HEK293 (cell line): ENCODE measurements around the gene CAP2.

ENCODE experiments used
- CTCF ChIA-PET: fragments of 350-600 bp; formaldehyde crosslinking; extraction: SDS; loops from one replicate; lab custom pipeline; 2021; ENCODE audit warnings: antibody characterized with exemption; lab: Yijun Ruan, JAX
- POLR2A ChIA-PET: fragments of 300-600 bp; formaldehyde crosslinking; extraction: SDS; loops from one replicate; lab custom pipeline; 2020; ENCODE audit warnings: antibody characterized with exemption, inconsistent platforms; lab: Yijun Ruan, JAX
- H3K27ac ChIP-seq: fragments of 200-500 bp; sonication (Bioruptor generic); 2 replicates; pipeline ENCODE4 v1.5.1; 2014; ENCODE audit warnings: low read depth, low read length, control low read depth, inconsistent platforms; ENCODE audit errors: extremely low read depth
- H3K36me3 ChIP-seq, 2 experiments: fragments of 200-500 bp in 1 of 2; sonication (Bioruptor generic) in 1 of 2; 1 replicate in 1 of 2; 2 replicates in 1 of 2; pipeline ENCODE4 v1.5.1; 2014 to 2017; ENCODE audit warnings: inconsistent platforms in 2 of 2, low read length in 2 of 2; ENCODE audit not compliant: control insufficient read depth in 2 of 2, insufficient read depth in 1 of 2
- H3K4me1 ChIP-seq: fragments of 200-500 bp; sonication (Bioruptor generic); 2 replicates; pipeline ENCODE4 v1.5.1; 2014; ENCODE audit warnings: mild to moderate bottlenecking, low read length, inconsistent platforms; ENCODE audit not compliant: control insufficient read depth, insufficient read depth
- H3K4me3 ChIP-seq: 2 replicates; pipeline ENCODE4 v1.5.1; 2011; ENCODE audit warnings: low read depth, mild to moderate bottlenecking, control low read depth, low read length, moderate library complexity
- H3K9me3 ChIP-seq: fragments of 200-500 bp; sonication (Bioruptor generic); 2 replicates; pipeline ENCODE4 v1.5.1; 2014; ENCODE audit warnings: low read depth, low read length, inconsistent platforms; ENCODE audit not compliant: control insufficient read depth, insufficient read depth
- IKZF3 ChIP-seq: fragments of 450-650 bp; IDR thresholded peaks from 2 replicates; pipeline ENCODE4 v1.5.0; 2018; ENCODE audit warnings: missing biosample characterization, mild to moderate bottlenecking, missing genetic modification characterization, moderate library complexity
- KLF10 ChIP-seq: fragments of 450-650 bp; IDR thresholded peaks from 2 replicates; pipeline ENCODE4 v1.5.1; 2018; ENCODE audit warnings: missing biosample characterization, mild to moderate bottlenecking, missing genetic modification characterization
- PRDM10 ChIP-seq: fragments of 450-650 bp; formaldehyde crosslinking; IDR thresholded peaks from 2 replicates; pipeline ENCODE4 v1.5.1; 2016; ENCODE audit warnings: missing biosample characterization, missing genetic modification characterization
- TSHZ1 ChIP-seq: fragments of 450-650 bp; formaldehyde crosslinking; IDR thresholded peaks from 2 replicates; pipeline ENCODE4 v1.5.1; 2016; ENCODE audit warnings: missing biosample characterization, missing genetic modification characterization, borderline replicate concordance
- WT1 ChIP-seq: fragments of 450-650 bp; formaldehyde crosslinking; IDR thresholded peaks from 2 replicates; pipeline ENCODE4 v1.5.1; 2016; ENCODE audit warnings: missing biosample characterization, missing genetic modification characterization
- ZIC2 ChIP-seq: fragments of 450-650 bp; formaldehyde crosslinking; IDR thresholded peaks from 2 replicates; pipeline ENCODE4 v1.5.1; 2016; ENCODE audit warnings: missing biosample characterization, missing genetic modification characterization
- ZNF214 ChIP-seq: fragments of 450-650 bp; formaldehyde crosslinking; IDR thresholded peaks from 2 replicates; pipeline ENCODE4 v1.5.1; 2017; ENCODE audit warnings: missing biosample characterization, mild to moderate bottlenecking, missing genetic modification characterization, borderline replicate concordance
- ZNF248 ChIP-seq: fragments of 450-650 bp; formaldehyde crosslinking; IDR thresholded peaks from 2 replicates; pipeline ENCODE4 v1.5.1; 2017; ENCODE audit warnings: missing biosample characterization, missing genetic modification characterization
- ZNF292 ChIP-seq: fragments of 450-650 bp; formaldehyde crosslinking; IDR thresholded peaks from 2 replicates; pipeline ENCODE4 v1.5.1; 2016; ENCODE audit warnings: low read depth, missing biosample characterization, missing genetic modification characterization, borderline replicate concordance
- ZNF433 ChIP-seq: fragments of 450-650 bp; formaldehyde crosslinking; IDR thresholded peaks from 2 replicates; pipeline ENCODE4 v1.5.1; 2016; ENCODE audit warnings: missing biosample characterization, missing genetic modification characterization, low read depth
- ZNF529 ChIP-seq: fragments of 450-650 bp; formaldehyde crosslinking; IDR thresholded peaks from 2 replicates; pipeline ENCODE4 v1.5.1; 2017; ENCODE audit warnings: missing genetic modification characterization, missing biosample characterization; ENCODE audit not compliant: insufficient replicate concordance
- ZNF610 ChIP-seq: fragments of 450-650 bp; formaldehyde crosslinking; IDR thresholded peaks from 2 replicates; pipeline ENCODE4 v1.5.1; 2016; ENCODE audit warnings: missing biosample characterization, missing genetic modification characterization, borderline replicate concordance
- ZNF692 ChIP-seq: fragments of 450-650 bp; formaldehyde crosslinking; IDR thresholded peaks from 2 replicates; pipeline ENCODE4 v1.5.1; 2016; ENCODE audit warnings: missing biosample characterization, missing genetic modification characterization
- ZNF837 ChIP-seq: fragments of 450-650 bp; formaldehyde crosslinking; IDR thresholded peaks from 2 replicates; pipeline ENCODE4 v1.5.1; 2016; ENCODE audit warnings: missing biosample characterization, missing genetic modification characterization
- ZNF843 ChIP-seq: fragments of 450-650 bp; formaldehyde crosslinking; IDR thresholded peaks from 2 replicates; pipeline ENCODE4 v1.5.1; 2016; ENCODE audit warnings: missing biosample characterization, missing genetic modification characterization
- TF ChIP-seq, protein P1 (sequence below): fragments of 450-650 bp; formaldehyde crosslinking; IDR thresholded peaks from 2 replicates; pipeline ENCODE4 v1.5.1; 2017; ENCODE audit warnings: missing biosample characterization, missing genetic modification characterization
- TF ChIP-seq, protein P2 (sequence below): fragments of 450-650 bp; formaldehyde crosslinking; IDR thresholded peaks from 2 replicates; pipeline ENCODE4 v1.5.1; 2017; ENCODE audit warnings: missing biosample characterization, missing genetic modification characterization
- TF ChIP-seq, protein P3 (sequence below): fragments of 450-650 bp; formaldehyde crosslinking; IDR thresholded peaks from 2 replicates; pipeline ENCODE4 v1.5.1; 2016; ENCODE audit warnings: missing biosample characterization, missing genetic modification characterization, low read depth

CAP2 gene

GRCh38 chr6:17457405-17457804 is 64.0 kb downstream of the CAP2 start:
- no peak overlapping the region for H3K4me3 ChIP-seq
- no peaks in the 10 kb centered on the region for H3K9me3 ChIP-seq
- no peak overlapping the region for H3K27ac ChIP-seq
- ChIA-PET POLR2A (no interaction called here), CTCF (no interaction called here)
- H3K4me1 ChIP-seq, result peaks cover 4% of the 10 kb centered on the region; the same call in 1 of the 2 replicates
- TF ChIP-seq ZNF837 (tag by site-specific recombination), result no peak
- TF ChIP-seq, protein P1, sequence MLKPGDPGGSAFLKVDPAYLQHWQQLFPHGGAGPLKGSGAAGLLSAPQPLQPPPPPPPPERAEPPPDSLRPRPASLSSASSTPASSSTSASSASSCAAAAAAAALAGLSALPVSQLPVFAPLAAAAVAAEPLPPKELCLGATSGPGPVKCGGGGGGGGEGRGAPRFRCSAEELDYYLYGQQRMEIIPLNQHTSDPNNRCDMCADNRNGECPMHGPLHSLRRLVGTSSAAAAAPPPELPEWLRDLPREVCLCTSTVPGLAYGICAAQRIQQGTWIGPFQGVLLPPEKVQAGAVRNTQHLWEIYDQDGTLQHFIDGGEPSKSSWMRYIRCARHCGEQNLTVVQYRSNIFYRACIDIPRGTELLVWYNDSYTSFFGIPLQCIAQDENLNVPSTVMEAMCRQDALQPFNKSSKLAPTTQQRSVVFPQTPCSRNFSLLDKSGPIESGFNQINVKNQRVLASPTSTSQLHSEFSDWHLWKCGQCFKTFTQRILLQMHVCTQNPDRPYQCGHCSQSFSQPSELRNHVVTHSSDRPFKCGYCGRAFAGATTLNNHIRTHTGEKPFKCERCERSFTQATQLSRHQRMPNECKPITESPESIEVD (tag by site-specific recombination), result no peak
- TF ChIP-seq ZNF433, result no peak
- TF ChIP-seq IKZF3, result no peak
- no peak for TF ChIP-seq KLF10 (tag by site-specific recombination)
- no peak for TF ChIP-seq ZIC2 (tag by site-specific recombination)
- TF ChIP-seq ZNF248, result no peak
- TF ChIP-seq, protein P2, sequence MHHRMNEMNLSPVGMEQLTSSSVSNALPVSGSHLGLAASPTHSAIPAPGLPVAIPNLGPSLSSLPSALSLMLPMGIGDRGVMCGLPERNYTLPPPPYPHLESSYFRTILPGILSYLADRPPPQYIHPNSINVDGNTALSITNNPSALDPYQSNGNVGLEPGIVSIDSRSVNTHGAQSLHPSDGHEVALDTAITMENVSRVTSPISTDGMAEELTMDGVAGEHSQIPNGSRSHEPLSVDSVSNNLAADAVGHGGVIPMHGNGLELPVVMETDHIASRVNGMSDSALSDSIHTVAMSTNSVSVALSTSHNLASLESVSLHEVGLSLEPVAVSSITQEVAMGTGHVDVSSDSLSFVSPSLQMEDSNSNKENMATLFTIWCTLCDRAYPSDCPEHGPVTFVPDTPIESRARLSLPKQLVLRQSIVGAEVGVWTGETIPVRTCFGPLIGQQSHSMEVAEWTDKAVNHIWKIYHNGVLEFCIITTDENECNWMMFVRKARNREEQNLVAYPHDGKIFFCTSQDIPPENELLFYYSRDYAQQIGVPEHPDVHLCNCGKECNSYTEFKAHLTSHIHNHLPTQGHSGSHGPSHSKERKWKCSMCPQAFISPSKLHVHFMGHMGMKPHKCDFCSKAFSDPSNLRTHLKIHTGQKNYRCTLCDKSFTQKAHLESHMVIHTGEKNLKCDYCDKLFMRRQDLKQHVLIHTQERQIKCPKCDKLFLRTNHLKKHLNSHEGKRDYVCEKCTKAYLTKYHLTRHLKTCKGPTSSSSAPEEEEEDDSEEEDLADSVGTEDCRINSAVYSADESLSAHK, result no peak
- TF ChIP-seq WT1, result no peak
- TF ChIP-seq ZNF692 (tag by site-specific recombination), result no peak
- no peak for TF ChIP-seq PRDM10 (tag by site-specific recombination)
- no peak for TF ChIP-seq ZNF529 (tag by site-specific recombination)
- TF ChIP-seq ZNF292 (tag by site-specific recombination), result no peak
- TF ChIP-seq ZNF214 (tag by site-specific recombination), result no peak
- no peaks in the 10 kb centered on the region for H3K36me3 ChIP-seq

DNA sequence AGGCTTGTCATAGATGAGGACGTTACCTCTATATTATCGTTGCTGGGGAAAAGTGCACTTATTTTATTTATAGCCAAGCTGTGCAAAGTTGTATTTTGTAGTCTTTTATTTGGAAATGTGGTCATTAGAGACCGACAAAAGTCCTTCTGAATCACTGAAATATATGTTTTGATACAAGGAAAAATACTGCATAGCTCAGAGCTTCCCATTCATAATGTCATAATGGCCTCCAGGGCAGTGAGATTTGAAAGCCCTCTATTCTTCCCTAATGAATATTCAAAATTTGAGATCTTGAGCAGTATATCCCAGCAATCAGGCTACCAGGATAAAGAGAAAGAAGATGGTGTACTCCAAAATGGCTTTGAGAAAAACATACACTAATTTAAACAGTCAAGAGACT is 64.6 kb downstream of the CAP2 start:
- Histone ChIP-seq H3K9me3 (no peaks in the 10 kb centered on the region), H3K4me3 (no peak overlapping the region), H3K36me3 (no peaks in the 10 kb centered on the region), H3K27ac (no peak overlapping the region), H3K4me1 (peaks cover 4% of the 10 kb centered on the region; the same call in 1 of the 2 replicates)
- ChIA-PET POLR2A (no interaction called here), CTCF (no interaction called here)
- TF ChIP-seq ZNF843 (tag by site-specific recombination), result no peak
- TF ChIP-seq, protein P3, sequence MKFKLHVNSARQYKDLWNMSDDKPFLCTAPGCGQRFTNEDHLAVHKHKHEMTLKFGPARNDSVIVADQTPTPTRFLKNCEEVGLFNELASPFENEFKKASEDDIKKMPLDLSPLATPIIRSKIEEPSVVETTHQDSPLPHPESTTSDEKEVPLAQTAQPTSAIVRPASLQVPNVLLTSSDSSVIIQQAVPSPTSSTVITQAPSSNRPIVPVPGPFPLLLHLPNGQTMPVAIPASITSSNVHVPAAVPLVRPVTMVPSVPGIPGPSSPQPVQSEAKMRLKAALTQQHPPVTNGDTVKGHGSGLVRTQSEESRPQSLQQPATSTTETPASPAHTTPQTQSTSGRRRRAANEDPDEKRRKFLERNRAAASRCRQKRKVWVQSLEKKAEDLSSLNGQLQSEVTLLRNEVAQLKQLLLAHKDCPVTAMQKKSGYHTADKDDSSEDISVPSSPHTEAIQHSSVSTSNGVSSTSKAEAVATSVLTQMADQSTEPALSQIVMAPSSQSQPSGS (tag by site-specific recombination), result no peak
- TF ChIP-seq TSHZ1 (tag by site-specific recombination), result no peak
- no peak for TF ChIP-seq ZNF610 (tag by site-specific recombination)
